K562 (cell line): ENCODE measurements around the gene SHE. TPM values are rescaled to one million over a fixed set of nuclear protein-coding genes. Genes with fewer than 3 reads are reported as not detected.

Experiments used
- ARID2 ChIP-seq: fragments of 450-650 bp; IDR thresholded peaks from 2 replicates; pipeline ENCODE4 v1.6.1; 2017; ENCODE audit warnings: antibody characterized with exemption, mild to moderate bottlenecking
- ATF1 ChIP-seq, 2 experiments: fragments of 450-650 bp in 1 of 2; IDR thresholded peaks; 2 replicates each; pipeline ENCODE4 v1.6.1; 2016; ENCODE audit warnings: missing compliant biosample characterization in 1 of 2, missing genetic modification characterization in 1 of 2
- BMI1 ChIP-seq: fragments of 150-350 bp; IDR thresholded peaks from 2 replicates; pipeline ENCODE4 v1.6.1; 2014; ENCODE audit warnings: low read length
- CEBPG ChIP-seq, 3 experiments: fragments of 200-800 bp in 1 of 3; sonication (Bioruptor generic) in 1 of 3; sonication (generic) in 1 of 3; formaldehyde crosslinking in 1 of 3; IDR thresholded peaks in 2 of 3; conservative IDR thresholded peaks in 1 of 3; 2 replicates each; pipeline versions ENCODE4 v1.6.1 to v1.8.0; 2016 to 2022; ENCODE audit warnings: missing compliant biosample characterization in 2 of 3, missing genetic modification characterization in 2 of 3, mild to moderate bottlenecking in 1 of 3, missing genetic modification reagents in 1 of 3
- EP300 ChIP-seq: IDR thresholded peaks from 2 replicates; pipeline ENCODE4 v1.6.1; 2012; ENCODE audit warnings: low read length, improper control_type of control experiment
- GABPB1 ChIP-seq: sonication (generic); formaldehyde crosslinking; IDR thresholded peaks from 2 replicates; pipeline ENCODE4 v1.8.0; 2022; ENCODE audit warnings: mild to moderate bottlenecking, missing genetic modification reagents
- GTF2F1 ChIP-seq: IDR thresholded peaks from 2 replicates; pipeline ENCODE4 v1.6.1; 2011; ENCODE audit warnings: low read depth, low read length, improper control_type of control experiment
- HEY1 ChIP-seq: fragments of 250-450 bp; sonication (Bioruptor Pico); IDR thresholded peaks from 2 replicates; pipeline ENCODE4 v1.5.0; 2020; ENCODE audit warnings: mild to moderate bottlenecking, moderate library complexity, borderline replicate concordance
- MAFF ChIP-seq: IDR thresholded peaks from 2 replicates; pipeline ENCODE4 v1.6.1; 2012; ENCODE audit warnings: low read length, improper control_type of control experiment
- NRF1 ChIP-seq, 2 experiments: fragments of 450-650 bp; IDR thresholded peaks in 1 of 2; conservative IDR thresholded peaks in 1 of 2; 2 replicates each; pipeline ENCODE4 v1.6.1; 2014; ENCODE audit warnings: mild to moderate bottlenecking in 2 of 2
- SMAD1 ChIP-seq: fragments of 150-350 bp; IDR thresholded peaks from 2 replicates; pipeline ENCODE4 v1.6.1; 2014; ENCODE audit warnings: low read length, low read depth; ENCODE audit not compliant: partially characterized antibody
- TEAD2 ChIP-seq: fragments of 450-650 bp; IDR thresholded peaks from 2 replicates; pipeline ENCODE4 v1.6.1; 2016; ENCODE audit warnings: missing genetic modification characterization, control low read depth, missing compliant biosample characterization
- U2AF2 ChIP-seq: fragments of 200-400 bp; formaldehyde crosslinking; optimal IDR thresholded peaks from 2 replicates; pipeline ENCODE3; 2017; ENCODE audit warnings: low read depth, mild to moderate bottlenecking, low read length
- XRCC5 ChIP-seq: fragments of 200-400 bp; formaldehyde crosslinking; IDR thresholded peaks from 2 replicates; pipeline ENCODE4 v1.6.1; 2017; ENCODE audit warnings: low read depth, mild to moderate bottlenecking, low read length
- ZNF224 ChIP-seq: sonication (generic); formaldehyde crosslinking; IDR thresholded peaks from 2 replicates; pipeline ENCODE4 v1.8.0; 2022; ENCODE audit warnings: mild to moderate bottlenecking, missing genetic modification reagents
- ZNF561 ChIP-seq: fragments of 450-650 bp; formaldehyde crosslinking; conservative IDR thresholded peaks from 2 replicates; pipeline ENCODE4 v1.4.0; 2020; ENCODE audit warnings: mild to moderate bottlenecking, moderate library complexity
- ZNF57 ChIP-seq: fragments of 450-650 bp; formaldehyde crosslinking; IDR thresholded peaks from 2 replicates; pipeline ENCODE4 v1.4.0; 2020; ENCODE audit warnings: mild to moderate bottlenecking, moderate library complexity
- polyA plus RNA-seq, 8 experiments: library from polyadenylated mRNA; depleted of rRNA in 4 of 8; stranded (reverse) in 5 of 8; unstranded in 3 of 8; fragments of >200 nt; fragmentation: Nextera tagmentation in 2 of 8; fragmentation: Illumina TruSeq in 1 of 8; extraction: Ambion mirVana in 2 of 8; extraction: Trizol in 1 of 8; gene quantifications; 2 replicates each; pipeline versions ENCODE4 v1.2.1 to v1.2.3, GENCODE V29; 2011 to 2014; ENCODE audit warnings: inconsistent platforms in 1 of 8, missing spikeins in 1 of 8
- total RNA-seq, 7 experiments: library from RNA; depleted of rRNA in 6 of 7; stranded (reverse); fragments of >200 nt in 6 of 7; fragmentation: Illumina TruSeq in 2 of 7; extraction: Trizol in 2 of 7; gene quantifications; 2 replicates each; pipeline versions ENCODE4 v1.2.1 to v1.2.3, GENCODE V29; 2011 to 2021; ENCODE audit warnings: low replicate concordance in 1 of 7
- TF ChIP-seq, protein P1 (sequence below): sonication (generic); formaldehyde crosslinking; IDR thresholded peaks from 2 replicates; pipeline ENCODE4 v1.8.0; 2022; ENCODE audit warnings: mild to moderate bottlenecking, missing genetic modification reagents
- TF ChIP-seq, protein P2 (sequence below): sonication (generic); formaldehyde crosslinking; IDR thresholded peaks from 2 replicates; pipeline ENCODE4 v1.8.1; 2023; ENCODE audit warnings: mild to moderate bottlenecking, missing genetic modification reagents
- TF ChIP-seq, protein P3 (sequence below): fragments of 200-800 bp; sonication (Bioruptor generic); IDR thresholded peaks from 2 replicates; pipeline ENCODE4 v1.6.1; 2017; ENCODE audit warnings: missing genetic modification characterization, missing compliant biosample characterization
- TF ChIP-seq, protein P4 (sequence below): fragments of 450-650 bp; conservative IDR thresholded peaks from 2 replicates; pipeline ENCODE4 v1.6.1; 2016; ENCODE audit warnings: missing genetic modification characterization, low read depth, mild to moderate bottlenecking, missing compliant biosample characterization, moderate library complexity
- TF ChIP-seq, protein P5 (sequence below): fragments of 450-650 bp; formaldehyde crosslinking; IDR thresholded peaks from 2 replicates; pipeline ENCODE4 v1.4.0; 2020; ENCODE audit warnings: mild to moderate bottlenecking

The SHE gene
- total and polyA plus RNA-seq, 9 of the 15 experiments (the other 6 are each of a cell fraction or from before 2014, with no cell fraction given): 0.01 to 0.05 TPM; not detected in 7

DNA sequence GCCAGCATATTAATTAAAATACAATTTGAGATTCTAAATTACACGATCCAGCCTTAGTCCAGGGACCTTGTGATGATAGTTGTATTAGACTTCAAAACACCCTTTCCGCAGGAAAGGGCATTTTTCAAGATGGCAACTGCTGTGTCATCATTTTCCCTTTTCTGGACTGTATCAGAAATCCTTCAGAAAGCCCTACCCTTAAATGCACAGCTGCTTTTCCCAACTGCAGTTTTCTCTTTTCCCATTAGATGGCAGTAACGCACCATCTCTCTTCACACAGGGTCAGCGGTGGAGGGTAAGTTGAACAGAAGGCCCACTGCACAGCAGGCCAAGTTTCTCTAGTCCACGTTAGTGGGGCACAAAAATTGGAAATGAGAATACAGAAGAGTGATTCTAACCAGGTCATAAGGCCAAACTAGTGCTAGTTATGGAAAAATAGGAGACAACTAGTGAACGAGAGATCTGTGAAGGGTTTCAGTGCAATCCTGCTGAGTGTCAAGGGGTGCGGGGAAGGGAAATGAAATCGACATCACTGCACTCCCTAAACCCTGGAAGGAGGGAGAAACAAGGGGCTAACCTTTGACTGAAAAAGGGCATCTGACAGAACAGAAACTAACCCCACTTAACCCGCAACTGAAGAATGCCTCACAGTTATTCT is 22.3 kb downstream of the SHE start (continued):
- TF ChIP-seq, protein P1, sequence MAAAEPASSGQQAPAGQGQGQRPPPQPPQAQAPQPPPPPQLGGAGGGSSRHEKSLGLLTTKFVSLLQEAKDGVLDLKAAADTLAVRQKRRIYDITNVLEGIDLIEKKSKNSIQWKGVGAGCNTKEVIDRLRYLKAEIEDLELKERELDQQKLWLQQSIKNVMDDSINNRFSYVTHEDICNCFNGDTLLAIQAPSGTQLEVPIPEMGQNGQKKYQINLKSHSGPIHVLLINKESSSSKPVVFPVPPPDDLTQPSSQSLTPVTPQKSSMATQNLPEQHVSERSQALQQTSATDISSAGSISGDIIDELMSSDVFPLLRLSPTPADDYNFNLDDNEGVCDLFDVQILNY (CRISPR knock-in tag): no peak
- no peak for TF ChIP-seq GTF2F1
- TF ChIP-seq MAFF: peak; percentile 99
- TF ChIP-seq XRCC5: 0 out of 2 replicates have a peak, but pooled peaks have one; percentile 34
- TF ChIP-seq, protein P2, sequence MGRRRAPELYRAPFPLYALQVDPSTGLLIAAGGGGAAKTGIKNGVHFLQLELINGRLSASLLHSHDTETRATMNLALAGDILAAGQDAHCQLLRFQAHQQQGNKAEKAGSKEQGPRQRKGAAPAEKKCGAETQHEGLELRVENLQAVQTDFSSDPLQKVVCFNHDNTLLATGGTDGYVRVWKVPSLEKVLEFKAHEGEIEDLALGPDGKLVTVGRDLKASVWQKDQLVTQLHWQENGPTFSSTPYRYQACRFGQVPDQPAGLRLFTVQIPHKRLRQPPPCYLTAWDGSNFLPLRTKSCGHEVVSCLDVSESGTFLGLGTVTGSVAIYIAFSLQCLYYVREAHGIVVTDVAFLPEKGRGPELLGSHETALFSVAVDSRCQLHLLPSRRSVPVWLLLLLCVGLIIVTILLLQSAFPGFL (CRISPR knock-in tag): 0 out of 2 replicates have a peak, but pooled peaks have one; percentile 53
- TF ChIP-seq SMAD1: no peak
- TF ChIP-seq ZNF57 (CRISPR knock-in tag): no peak
- TF ChIP-seq TEAD2 (tag): 0 out of 2 replicates have a peak, but pooled peaks have one; percentile 16
- no peak for TF ChIP-seq GABPB1 (CRISPR knock-in tag)
- 0 out of 2 replicates have a peak, but pooled peaks have one; percentile 7 for TF ChIP-seq EP300
- TF ChIP-seq ZNF561 (CRISPR knock-in tag): no peak
- no peak for TF ChIP-seq CEBPG (CRISPR knock-in tag; IDR thresholded peaks at IDR 0.05)
- TF ChIP-seq CEBPG (tag; conservative IDR thresholded peaks at IDR 0.05 in 1 of 2, IDR thresholded peaks at IDR 0.05 in 1 of 2): peak in 1 of 2 experiments; percentile 42; a peak in 1 of 4 replicates
- TF ChIP-seq, protein P3, sequence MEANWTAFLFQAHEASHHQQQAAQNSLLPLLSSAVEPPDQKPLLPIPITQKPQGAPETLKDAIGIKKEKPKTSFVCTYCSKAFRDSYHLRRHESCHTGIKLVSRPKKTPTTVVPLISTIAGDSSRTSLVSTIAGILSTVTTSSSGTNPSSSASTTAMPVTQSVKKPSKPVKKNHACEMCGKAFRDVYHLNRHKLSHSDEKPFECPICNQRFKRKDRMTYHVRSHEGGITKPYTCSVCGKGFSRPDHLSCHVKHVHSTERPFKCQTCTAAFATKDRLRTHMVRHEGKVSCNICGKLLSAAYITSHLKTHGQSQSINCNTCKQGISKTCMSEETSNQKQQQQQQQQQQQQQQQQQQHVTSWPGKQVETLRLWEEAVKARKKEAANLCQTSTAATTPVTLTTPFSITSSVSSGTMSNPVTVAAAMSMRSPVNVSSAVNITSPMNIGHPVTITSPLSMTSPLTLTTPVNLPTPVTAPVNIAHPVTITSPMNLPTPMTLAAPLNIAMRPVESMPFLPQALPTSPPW (CRISPR knock-in tag): peak; percentile 27; the same call in 1 of the 2 replicates
- TF ChIP-seq, protein P4, sequence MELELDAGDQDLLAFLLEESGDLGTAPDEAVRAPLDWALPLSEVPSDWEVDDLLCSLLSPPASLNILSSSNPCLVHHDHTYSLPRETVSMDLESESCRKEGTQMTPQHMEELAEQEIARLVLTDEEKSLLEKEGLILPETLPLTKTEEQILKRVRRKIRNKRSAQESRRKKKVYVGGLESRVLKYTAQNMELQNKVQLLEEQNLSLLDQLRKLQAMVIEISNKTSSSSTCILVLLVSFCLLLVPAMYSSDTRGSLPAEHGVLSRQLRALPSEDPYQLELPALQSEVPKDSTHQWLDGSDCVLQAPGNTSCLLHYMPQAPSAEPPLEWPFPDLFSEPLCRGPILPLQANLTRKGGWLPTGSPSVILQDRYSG: no peak
- TF ChIP-seq HEY1 (CRISPR knock-in tag): no peak
- TF ChIP-seq ARID2: peak; percentile 68; the same call in 1 of the 2 replicates
- no peak for TF ChIP-seq ATF1 (CRISPR knock-in tag; IDR thresholded peaks at IDR 0.05)
- TF ChIP-seq ATF1 (tag; IDR thresholded peaks at IDR 0.05): peak; percentile 18; the same call in 1 of the 2 replicates
- no peak for TF ChIP-seq NRF1 (conservative IDR thresholded peaks at IDR 0.05 in 1 of 2, IDR thresholded peaks at IDR 0.05 in 1 of 2)
- TF ChIP-seq, protein P5, sequence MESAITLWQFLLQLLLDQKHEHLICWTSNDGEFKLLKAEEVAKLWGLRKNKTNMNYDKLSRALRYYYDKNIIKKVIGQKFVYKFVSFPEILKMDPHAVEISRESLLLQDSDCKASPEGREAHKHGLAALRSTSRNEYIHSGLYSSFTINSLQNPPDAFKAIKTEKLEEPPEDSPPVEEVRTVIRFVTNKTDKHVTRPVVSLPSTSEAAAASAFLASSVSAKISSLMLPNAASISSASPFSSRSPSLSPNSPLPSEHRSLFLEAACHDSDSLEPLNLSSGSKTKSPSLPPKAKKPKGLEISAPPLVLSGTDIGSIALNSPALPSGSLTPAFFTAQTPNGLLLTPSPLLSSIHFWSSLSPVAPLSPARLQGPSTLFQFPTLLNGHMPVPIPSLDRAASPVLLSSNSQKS: no peak
- TF ChIP-seq U2AF2: no peak
- TF ChIP-seq ZNF224 (CRISPR knock-in tag): no peak
- no peak for TF ChIP-seq BMI1
